Measurements from ENCODE around the gene PTPRK. TPM values are rescaled to one million over a fixed set of nuclear protein-coding genes. Genes with fewer than 3 reads are reported as not detected.

Gene PTPRK
- total RNA-seq, 1 donor from 2014 or later, result 117 TPM

DNA sequence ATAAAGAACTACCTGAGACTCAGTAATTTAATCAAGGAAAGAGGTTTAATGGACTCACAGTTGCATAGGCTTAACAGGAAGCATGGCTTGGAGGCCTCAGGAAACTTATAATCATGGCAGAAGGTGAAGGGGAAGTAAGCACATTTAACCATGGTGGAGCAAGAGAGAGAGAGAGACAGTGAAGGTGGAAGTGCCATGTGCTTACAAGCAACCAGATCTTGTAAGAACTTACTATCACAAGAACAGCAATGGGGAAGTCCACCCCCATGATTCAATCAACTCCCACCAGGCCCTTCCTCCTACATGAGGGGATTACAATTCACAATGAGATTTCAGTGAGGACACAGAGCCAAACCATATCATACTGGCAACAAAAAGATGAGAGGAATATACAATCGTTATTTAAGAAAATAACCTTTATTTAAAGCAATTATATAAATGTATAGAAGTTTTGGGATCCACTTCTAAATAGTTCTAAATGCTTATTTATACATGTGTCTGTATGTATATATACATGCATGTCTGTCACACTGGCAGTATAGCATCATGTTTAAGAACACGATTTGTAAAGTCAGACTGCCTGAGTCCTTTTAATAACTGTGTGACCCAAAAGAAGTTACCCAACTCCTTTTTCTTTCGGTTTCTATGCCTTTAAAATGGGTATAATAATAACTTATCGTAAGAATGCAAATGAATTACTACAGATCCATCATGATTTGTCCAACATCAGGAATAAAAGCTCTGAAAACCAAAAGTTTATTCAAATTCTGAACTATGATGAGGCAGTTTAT, 363.9 kb downstream of the PTPRK start:
- no peak for DNase-seq (ENCODE audit: low read depth)
- H3K36me3 ChIP-seq (ENCODE audit: control insufficient read depth, insufficient read depth, low read length), result no peaks in the 10 kb centered on the region
- H3K27me3 ChIP-seq (ENCODE audit: control insufficient read depth, insufficient read depth, low read length), result no peaks in the 10 kb centered on the region
- TF ChIP-seq, protein P1, sequence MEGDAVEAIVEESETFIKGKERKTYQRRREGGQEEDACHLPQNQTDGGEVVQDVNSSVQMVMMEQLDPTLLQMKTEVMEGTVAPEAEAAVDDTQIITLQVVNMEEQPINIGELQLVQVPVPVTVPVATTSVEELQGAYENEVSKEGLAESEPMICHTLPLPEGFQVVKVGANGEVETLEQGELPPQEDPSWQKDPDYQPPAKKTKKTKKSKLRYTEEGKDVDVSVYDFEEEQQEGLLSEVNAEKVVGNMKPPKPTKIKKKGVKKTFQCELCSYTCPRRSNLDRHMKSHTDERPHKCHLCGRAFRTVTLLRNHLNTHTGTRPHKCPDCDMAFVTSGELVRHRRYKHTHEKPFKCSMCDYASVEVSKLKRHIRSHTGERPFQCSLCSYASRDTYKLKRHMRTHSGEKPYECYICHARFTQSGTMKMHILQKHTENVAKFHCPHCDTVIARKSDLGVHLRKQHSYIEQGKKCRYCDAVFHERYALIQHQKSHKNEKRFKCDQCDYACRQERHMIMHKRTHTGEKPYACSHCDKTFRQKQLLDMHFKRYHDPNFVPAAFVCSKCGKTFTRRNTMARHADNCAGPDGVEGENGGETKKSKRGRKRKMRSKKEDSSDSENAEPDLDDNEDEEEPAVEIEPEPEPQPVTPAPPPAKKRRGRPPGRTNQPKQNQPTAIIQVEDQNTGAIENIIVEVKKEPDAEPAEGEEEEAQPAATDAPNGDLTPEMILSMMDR (IDR thresholded peaks at IDR 0.05; ENCODE audit: insufficient read depth, low read length, poor library complexity, severe bottlenecking), result no peak
- no peak overlapping the region for H3K4me3 ChIP-seq (ENCODE audit: low read depth, low read length)

DNA sequence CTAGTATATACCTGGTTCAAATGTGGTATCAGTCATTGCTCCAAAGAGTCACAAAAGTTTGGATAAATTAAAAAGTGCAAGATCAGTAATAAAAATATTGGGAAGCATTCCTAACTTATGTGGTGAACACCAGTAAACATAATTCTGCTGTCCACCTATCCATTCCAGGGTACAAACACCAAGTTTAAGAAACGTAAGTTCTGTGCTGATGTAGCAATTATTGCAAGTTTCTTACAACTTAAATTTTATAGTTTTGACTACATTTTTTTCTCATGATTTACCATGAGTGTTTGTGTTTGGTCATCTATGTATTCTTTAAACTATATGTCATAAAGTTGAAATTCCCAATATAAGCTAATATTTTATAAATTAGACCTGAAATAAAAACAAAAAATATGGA, 364.6 kb downstream of the PTPRK start:
- TF ChIP-seq, protein P1 (IDR thresholded peaks at IDR 0.05; ENCODE audit: insufficient read depth, low read length, poor library complexity, severe bottlenecking), result no peak
- Histone ChIP-seq H3K27me3 (ENCODE audit: control insufficient read depth, insufficient read depth, low read length) (no peaks in the 10 kb centered on the region), H3K36me3 (ENCODE audit: control insufficient read depth, insufficient read depth, low read length) (no peaks in the 10 kb centered on the region), H3K4me3 (ENCODE audit: low read depth, low read length) (no peak overlapping the region)
- DNase-seq (ENCODE audit: low read depth), result no peak

DNA sequence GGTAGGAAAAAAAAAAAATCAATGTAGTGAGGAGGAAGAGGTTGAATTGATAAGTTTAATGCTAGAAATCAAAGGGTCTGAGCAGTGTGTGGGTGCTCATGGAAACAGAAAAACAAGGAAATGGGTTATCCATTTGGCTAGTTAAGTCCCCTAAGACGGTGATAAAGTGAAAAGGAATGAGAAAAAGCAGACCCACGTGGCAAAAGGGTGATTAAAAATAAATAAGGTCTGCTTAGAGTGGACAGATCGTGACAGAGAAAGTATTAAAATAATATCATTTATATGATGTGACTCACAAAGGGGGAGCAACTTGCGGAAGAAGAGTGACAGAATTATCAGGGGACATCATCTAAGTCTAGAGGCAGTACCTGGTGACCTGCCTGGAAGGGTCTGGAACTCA, 367.8 kb downstream of the PTPRK start:
- TF ChIP-seq, protein P1 (IDR thresholded peaks at IDR 0.05; ENCODE audit: insufficient read depth, low read length, poor library complexity, severe bottlenecking), result no peak
- Histone ChIP-seq H3K27me3 (ENCODE audit: control insufficient read depth, insufficient read depth, low read length) (no peaks in the 10 kb centered on the region), H3K4me3 (ENCODE audit: low read depth, low read length) (no peak overlapping the region), H3K36me3 (ENCODE audit: control insufficient read depth, insufficient read depth, low read length) (no peaks in the 10 kb centered on the region)
- no peak for DNase-seq (ENCODE audit: low read depth)

DNA sequence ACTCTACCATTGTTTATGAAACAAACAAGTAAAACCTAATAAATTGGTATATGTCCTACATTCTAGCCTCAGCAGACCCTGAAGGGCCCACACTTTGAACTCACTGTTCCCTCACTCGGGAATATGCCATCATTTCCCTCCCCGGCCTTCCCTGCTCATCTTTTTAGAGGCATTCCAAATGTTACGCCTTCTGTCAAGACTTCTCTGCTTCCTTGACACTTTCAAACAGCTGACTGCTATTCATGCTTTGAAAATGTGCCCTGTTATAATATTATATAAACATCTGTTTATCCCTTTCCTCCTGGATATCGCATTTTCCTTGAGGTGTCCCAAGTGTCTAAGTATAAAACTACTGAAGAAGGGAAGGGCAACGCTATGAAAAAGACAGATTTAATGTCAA, 370.0 kb downstream of the PTPRK start:
- TF ChIP-seq, protein P1 (IDR thresholded peaks at IDR 0.05; ENCODE audit: insufficient read depth, low read length, poor library complexity, severe bottlenecking), result no peak
- no peaks in the 10 kb centered on the region for H3K27me3 ChIP-seq (ENCODE audit: control insufficient read depth, insufficient read depth, low read length)
- no peaks in the 10 kb centered on the region for H3K36me3 ChIP-seq (ENCODE audit: control insufficient read depth, insufficient read depth, low read length)
- H3K4me3 ChIP-seq (ENCODE audit: low read depth, low read length), result no peak overlapping the region
- DNase-seq (ENCODE audit: low read depth), result no peak

DNA sequence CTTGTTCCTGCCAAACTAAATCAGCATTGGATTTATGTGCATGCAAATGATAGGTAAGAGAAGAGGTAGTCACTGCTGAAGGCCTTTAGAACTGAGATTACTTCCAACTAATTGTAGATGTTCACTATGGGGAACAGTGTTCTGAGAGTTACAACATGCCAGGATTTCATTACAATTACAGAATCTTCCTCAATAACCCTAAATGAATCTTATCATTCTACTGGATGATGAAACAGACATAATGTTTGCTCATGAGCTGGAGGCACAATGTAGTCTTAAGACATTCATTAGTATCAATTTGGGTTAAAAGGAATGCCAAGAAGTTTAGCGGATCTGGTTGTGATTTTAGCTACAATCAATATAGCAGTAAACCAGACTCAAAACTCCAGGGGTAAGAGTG, 370.6 kb downstream of the PTPRK start:
- Histone ChIP-seq H3K4me3 (ENCODE audit: low read depth, low read length) (no peak overlapping the region), H3K27me3 (ENCODE audit: control insufficient read depth, insufficient read depth, low read length) (no peaks in the 10 kb centered on the region), H3K36me3 (ENCODE audit: control insufficient read depth, insufficient read depth, low read length) (no peaks in the 10 kb centered on the region)
- DNase-seq (ENCODE audit: low read depth), result no peak
- TF ChIP-seq, protein P1 (IDR thresholded peaks at IDR 0.05; ENCODE audit: insufficient read depth, low read length, poor library complexity, severe bottlenecking), result no peak

DNA sequence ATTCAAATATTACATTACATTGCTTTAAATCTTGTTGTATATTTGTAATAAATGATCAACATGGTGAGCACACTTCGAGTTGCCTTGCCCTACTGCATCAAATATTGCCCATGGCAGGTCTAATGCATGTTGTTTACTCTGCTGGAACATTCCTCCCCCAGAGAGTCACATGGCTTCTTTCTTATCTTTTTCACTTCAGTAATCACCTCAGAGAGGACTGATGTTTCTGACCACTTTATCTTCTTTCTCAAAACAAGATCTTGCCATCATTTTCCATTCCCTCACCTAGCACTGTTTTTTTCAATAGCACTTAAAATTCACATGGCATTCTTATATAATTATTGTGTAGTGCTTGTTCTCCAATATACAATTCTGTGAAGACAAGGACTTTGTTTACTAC, 376.1 kb downstream of the PTPRK start:
- Histone ChIP-seq H3K4me3 (ENCODE audit: low read depth, low read length) (no peak overlapping the region), H3K36me3 (ENCODE audit: control insufficient read depth, insufficient read depth, low read length) (no peaks in the 10 kb centered on the region), H3K27me3 (ENCODE audit: control insufficient read depth, insufficient read depth, low read length) (no peaks in the 10 kb centered on the region)
- TF ChIP-seq, protein P1 (IDR thresholded peaks at IDR 0.05; ENCODE audit: insufficient read depth, low read length, poor library complexity, severe bottlenecking), result no peak
- DNase-seq (ENCODE audit: low read depth), result no peak
